ACC112 (cell line): ENCODE measurements around the gene POLL.

Experiments used
- H2AFZ ChIP-seq: fragments of 200-600 bp; sonication (generic); one replicate; pipeline ENCODE4 v1.6.0; 2017; ENCODE audit warnings: antibody characterized with exemption, low read length; ENCODE audit not compliant: unreplicated experiment
- H3K27ac ChIP-seq: fragments of 200-600 bp; sonication (generic); 2 replicates; pipeline ENCODE4 v1.5.1; 2014; ENCODE audit warnings: low read depth, mild to moderate bottlenecking, antibody characterized with exemption, low read length, moderate library complexity
- H3K27me3 ChIP-seq: fragments of 200-600 bp; sonication (generic); 2 replicates; pipeline ENCODE4 v1.6.1; 2014; ENCODE audit warnings: mild to moderate bottlenecking, antibody characterized with exemption, low read length, moderate library complexity, mixed read lengths; ENCODE audit not compliant: insufficient read depth
- H3K36me3 ChIP-seq: fragments of 200-600 bp; sonication (generic); 2 replicates; pipeline ENCODE4 v1.6.1; 2016; ENCODE audit warnings: mild to moderate bottlenecking, antibody characterized with exemption, low read length, moderate library complexity, mixed read lengths; ENCODE audit not compliant: insufficient read depth
- H3K4me1 ChIP-seq: fragments of 200-600 bp; sonication (generic); one replicate; pipeline ENCODE4 v1.6.1; 2016; ENCODE audit warnings: low read length, mixed read lengths; ENCODE audit not compliant: insufficient read depth, unreplicated experiment, control insufficient read depth
- H3K4me3 ChIP-seq: fragments of 200-600 bp; sonication (generic); 2 replicates; pipeline ENCODE4 v1.5.1; 2014; ENCODE audit warnings: mild to moderate bottlenecking, low read depth, low read length
- H3K79me2 ChIP-seq: fragments of 200-600 bp; sonication (generic); one replicate; pipeline ENCODE4 v1.6.0; 2016; ENCODE audit warnings: low read length; ENCODE audit not compliant: control insufficient read depth, unreplicated experiment, insufficient read depth

POLL gene

GRCh38 chr10:101579516-101579870 lies 8.6 kb downstream of the POLL start:
- H3K36me3 ChIP-seq = peaks cover 3% of the 10 kb centered on the region; the same call in 1 of the 2 replicates
- H2AFZ ChIP-seq = no peak overlapping the region
- no peak overlapping the region for H3K27ac ChIP-seq
- no peak overlapping the region for H3K4me3 ChIP-seq
- no peaks in the 10 kb centered on the region for H3K79me2 ChIP-seq
- H3K4me1 ChIP-seq = no peaks in the 10 kb centered on the region
- no peaks in the 10 kb centered on the region for H3K27me3 ChIP-seq

DNA sequence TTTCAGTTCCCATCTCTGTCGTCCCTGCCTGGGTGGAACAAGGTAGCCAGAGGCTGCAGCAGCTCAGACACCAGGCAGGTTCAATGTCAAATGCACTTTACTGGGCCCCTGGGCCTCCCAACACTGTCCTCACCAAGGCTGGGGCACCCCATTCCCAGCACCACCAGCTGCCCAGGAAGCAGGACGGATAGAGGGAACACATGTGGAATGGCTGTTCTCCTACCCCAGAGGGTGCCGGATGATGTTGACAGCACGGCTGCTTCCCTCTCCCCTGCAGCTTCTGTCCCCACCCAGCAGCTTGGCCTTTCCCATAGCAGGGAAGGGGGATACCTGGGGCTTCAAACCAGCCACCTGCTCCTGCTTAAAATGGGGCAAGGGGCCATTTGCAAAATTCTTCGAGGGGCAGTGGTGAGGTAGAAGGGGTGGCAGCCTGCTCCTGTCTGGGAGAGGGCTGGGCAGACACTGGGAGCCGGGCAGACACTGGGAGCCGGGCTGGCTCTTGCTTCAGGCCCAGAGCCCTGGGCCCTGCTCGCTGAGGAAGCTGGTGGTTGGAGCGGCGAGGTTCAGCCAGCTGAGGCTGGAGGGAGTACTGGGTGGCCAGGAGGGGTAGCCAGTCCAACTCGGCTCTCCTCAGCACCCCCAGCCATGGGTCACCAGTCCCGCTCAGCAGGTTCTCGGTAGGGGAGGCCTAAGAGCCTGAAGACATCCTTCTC lies 9.1 kb downstream of the POLL start:
- no peaks in the 10 kb centered on the region for H3K79me2 ChIP-seq
- no peak overlapping the region for H2AFZ ChIP-seq
- peaks cover 2% of the 10 kb centered on the region; the same call in 1 of the 2 replicates for H3K36me3 ChIP-seq
- H3K4me3 ChIP-seq = no peak overlapping the region
- H3K4me1 ChIP-seq = no peaks in the 10 kb centered on the region
- H3K27ac ChIP-seq = no peak overlapping the region
- no peaks in the 10 kb centered on the region for H3K27me3 ChIP-seq

DNA sequence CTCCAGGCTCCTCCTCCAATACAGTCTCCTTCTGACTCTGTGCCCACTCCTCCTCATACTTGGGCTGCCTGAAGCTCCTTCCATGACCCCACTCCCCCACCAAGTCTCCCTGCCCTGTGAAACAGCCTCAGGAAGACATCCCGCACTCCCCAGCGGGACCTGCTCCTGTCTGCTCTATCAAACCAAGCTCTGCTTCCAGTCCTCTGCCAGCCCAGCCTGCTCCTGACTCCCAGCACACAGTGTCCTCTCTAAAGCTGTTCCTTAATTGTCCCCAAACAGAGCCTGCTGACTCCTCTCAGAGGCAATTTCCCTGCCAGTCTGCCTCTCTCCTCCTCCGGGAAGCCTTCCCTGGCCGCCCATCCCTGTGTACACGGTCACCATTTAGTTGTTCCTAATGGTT lies 9.9 kb downstream of the POLL start:
- Histone ChIP-seq H2AFZ (no peak overlapping the region), H3K4me1 (no peaks in the 10 kb centered on the region), H3K4me3 (no peak overlapping the region), H3K27me3 (no peaks in the 10 kb centered on the region), H3K27ac (no peak overlapping the region), H3K79me2 (no peaks in the 10 kb centered on the region), H3K36me3 (no peaks in the 10 kb centered on the region; the same call in 1 of the 2 replicates)

GRCh38 chr10:101577121-101577871 lies 10.8 kb downstream of the POLL start:
- no peak overlapping the region for H3K27ac ChIP-seq
- no peak overlapping the region for H3K4me3 ChIP-seq
- no peaks in the 10 kb centered on the region for H3K4me1 ChIP-seq
- no peaks in the 10 kb centered on the region for H3K79me2 ChIP-seq
- H2AFZ ChIP-seq = no peak overlapping the region
- H3K27me3 ChIP-seq = no peaks in the 10 kb centered on the region
- no peaks in the 10 kb centered on the region; the same call in 1 of the 2 replicates for H3K36me3 ChIP-seq

DNA sequence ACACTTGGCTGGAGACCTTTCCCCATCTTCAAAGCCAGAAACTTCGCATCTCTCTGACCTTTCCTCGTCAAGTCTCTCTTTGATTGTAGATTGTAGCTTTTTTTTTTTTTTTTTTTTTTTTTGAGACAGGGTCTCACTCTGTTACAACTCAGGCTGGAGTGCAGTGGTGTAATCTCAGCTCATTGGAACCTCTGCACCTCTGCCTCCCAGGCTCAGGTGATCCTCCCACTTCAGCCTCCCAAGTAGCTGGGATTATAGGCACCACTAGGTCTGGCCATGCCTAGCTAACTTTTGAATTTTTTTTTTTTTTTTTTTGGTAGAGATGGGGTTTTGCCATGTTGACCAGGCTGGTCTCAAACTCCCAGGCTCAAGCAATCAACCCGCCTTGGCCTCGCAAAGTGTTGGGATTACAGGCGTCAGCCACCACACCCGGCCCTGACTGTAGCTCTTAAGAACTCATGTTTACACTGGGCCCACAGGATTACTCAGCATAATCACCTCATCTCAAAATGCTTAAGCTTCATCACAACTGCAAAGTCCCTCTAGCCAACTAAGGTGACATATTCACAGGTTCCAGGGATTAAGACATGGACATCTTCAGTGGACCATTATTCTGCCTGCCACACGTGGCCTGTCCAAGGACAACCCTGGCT lies 11.7 kb downstream of the POLL start:
- no peaks in the 10 kb centered on the region for H3K4me1 ChIP-seq
- no peak overlapping the region for H3K4me3 ChIP-seq
- no peaks in the 10 kb centered on the region; the same call in 1 of the 2 replicates for H3K36me3 ChIP-seq
- H3K27ac ChIP-seq = no peak overlapping the region
- no peak overlapping the region for H2AFZ ChIP-seq
- H3K27me3 ChIP-seq = no peaks in the 10 kb centered on the region
- no peaks in the 10 kb centered on the region for H3K79me2 ChIP-seq

GRCh38 chr10:101575580-101576210 lies 12.4 kb downstream of the POLL start:
- Histone ChIP-seq H2AFZ (no peak overlapping the region), H3K79me2 (no peaks in the 10 kb centered on the region), H3K36me3 (no peaks in the 10 kb centered on the region), H3K27ac (no peak overlapping the region), H3K4me3 (no peak overlapping the region), H3K27me3 (no peaks in the 10 kb centered on the region), H3K4me1 (peaks cover 3% of the 10 kb centered on the region)

DNA sequence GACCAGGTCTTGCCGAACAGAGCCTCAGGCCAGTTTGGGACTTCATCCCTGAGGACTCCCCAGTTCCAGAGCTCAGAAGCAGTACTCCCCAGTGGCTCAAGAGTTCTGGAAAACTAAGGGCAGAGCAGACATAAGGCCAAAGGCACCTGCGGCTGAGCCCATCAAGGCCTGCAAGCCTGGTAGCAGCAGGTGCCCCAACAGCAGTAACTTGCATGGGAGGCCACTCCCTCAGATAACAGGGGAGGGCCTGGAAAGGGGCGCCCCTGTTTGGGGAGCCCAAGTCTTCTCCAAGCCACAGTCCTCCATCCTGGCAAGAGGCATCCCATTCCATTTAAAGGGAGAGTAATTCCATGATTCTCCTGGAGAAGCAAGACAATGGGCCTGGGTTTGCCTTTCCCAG lies 13.0 kb downstream of the POLL start:
- Histone ChIP-seq H3K27ac (no peak overlapping the region), H3K4me1 (peaks cover 3% of the 10 kb centered on the region), H3K27me3 (no peaks in the 10 kb centered on the region), H3K79me2 (no peaks in the 10 kb centered on the region), H3K4me3 (no peak overlapping the region), H2AFZ (no peak overlapping the region), H3K36me3 (no peaks in the 10 kb centered on the region)

GRCh38 chr10:101573885-101574753 lies 13.9 kb downstream of the POLL start:
- Histone ChIP-seq H3K79me2 (no peaks in the 10 kb centered on the region), H3K4me3 (no peak overlapping the region), H3K27ac (no peak overlapping the region), H3K27me3 (peaks cover 9% of the 10 kb centered on the region; the same call in 1 of the 2 replicates), H3K36me3 (no peaks in the 10 kb centered on the region), H3K4me1 (peaks cover 3% of the 10 kb centered on the region), H2AFZ (no peak overlapping the region)

DNA sequence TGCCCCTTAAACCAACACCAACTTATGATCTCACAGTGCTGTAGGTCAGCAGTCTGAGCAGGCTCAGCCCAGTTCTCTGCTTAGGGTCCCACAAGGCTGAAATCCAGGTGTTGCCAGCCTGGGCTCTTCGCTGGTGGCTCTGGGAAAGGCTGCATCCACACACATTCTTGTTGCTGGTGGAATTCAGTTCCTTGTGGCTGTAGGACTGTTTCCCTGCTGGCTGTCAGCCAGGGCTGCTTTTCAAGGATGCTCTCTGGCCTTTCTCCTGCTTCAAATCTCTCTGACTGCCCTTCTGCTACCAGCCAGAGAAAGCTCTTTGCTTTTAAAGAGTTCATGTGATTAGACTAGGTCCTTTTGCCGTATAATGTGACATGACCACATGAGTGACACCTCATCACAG lies 15.3 kb downstream of the POLL start:
- Histone ChIP-seq H3K27ac (no peak overlapping the region), H2AFZ (no peak overlapping the region), H3K36me3 (no peaks in the 10 kb centered on the region), H3K27me3 (peaks cover 23% of the 10 kb centered on the region), H3K4me3 (no peak overlapping the region), H3K79me2 (no peaks in the 10 kb centered on the region), H3K4me1 (peaks cover 3% of the 10 kb centered on the region)

GRCh38 chr10:101572126-101572525 lies 15.9 kb downstream of the POLL start:
- Histone ChIP-seq H3K27me3 (peaks cover 29% of the 10 kb centered on the region), H3K36me3 (no peaks in the 10 kb centered on the region), H3K79me2 (no peaks in the 10 kb centered on the region), H2AFZ (no peak overlapping the region), H3K4me3 (no peak overlapping the region), H3K4me1 (peaks cover 3% of the 10 kb centered on the region), H3K27ac (no peak overlapping the region)
